Gastroesophageal sphincter (tissue), 4 donors: ENCODE measurements around the gene CDH13. TPM values are rescaled to one million over a fixed set of nuclear protein-coding genes. Genes with fewer than 3 reads are reported as not detected.

Experiments
- ATAC-seq: fragments of 150-250 bp; one replicate; pipeline ENCODE4 v1.9.1; 2016; ENCODE audit warnings: mild to moderate bottlenecking, moderate library complexity
- H3K27ac ChIP-seq, 4 donors: fragments of 200-600 bp; sonication (generic) in 3 of 4; 1 replicate in 3 of 4; 2 replicates in 1 of 4; pipeline ENCODE4 v1.5.1; 2016 to 2019
- H3K27me3 ChIP-seq: fragments of 200-600 bp; sonication (generic); one replicate; pipeline ENCODE4 v1.5.1; 2019
- H3K36me3 ChIP-seq, 2 donors: fragments of 200-600 bp; sonication (generic); one replicate each; pipeline ENCODE4 v1.5.1; 2019; ENCODE audit warnings: control low read depth in 1 of 2
- H3K4me1 ChIP-seq, 3 donors: fragments of 200-600 bp; sonication (generic); 1 replicate in 2 of 3; 2 replicates in 1 of 3; pipeline ENCODE4 v1.5.1; 2016 to 2019; ENCODE audit warnings: control low read depth in 2 of 3
- H3K4me3 ChIP-seq, 2 donors: fragments of 200-600 bp; sonication (generic); one replicate each; pipeline ENCODE4 v1.5.1; 2019; ENCODE audit warnings: mild to moderate bottlenecking in 1 of 2, moderate library complexity in 1 of 2
- H3K9me3 ChIP-seq, 3 donors: fragments of 200-600 bp; sonication (generic); one replicate each; pipeline ENCODE4 v1.5.1; 2017 to 2019; ENCODE audit warnings: control low read depth in 2 of 3
- CTCF ChIP-seq, 4 experiments: fragments of 200-600 bp in 2 of 4; fragments of 450-650 bp in 2 of 4; sonication (generic) in 1 of 4; IDR thresholded peaks; one replicate each; pipeline ENCODE4 v1.5.1; 2017 to 2019; ENCODE audit warnings: antibody characterized with exemption in 4 of 4, mild to moderate bottlenecking in 2 of 4, moderate library complexity in 2 of 4
- EP300 ChIP-seq: sonication (generic); formaldehyde crosslinking; IDR thresholded peaks from one replicate; pipeline ENCODE4 v1.6.1; 2017; ENCODE audit warnings: antibody characterized with exemption, mild to moderate bottlenecking
- POLR2A ChIP-seq, 2 donors: fragments of 450-650 bp; IDR thresholded peaks; one replicate each; pipeline ENCODE4 v1.6.1; 2017; ENCODE audit warnings: antibody characterized with exemption in 2 of 2, mild to moderate bottlenecking in 2 of 2, moderate library complexity in 1 of 2
- POLR2AphosphoS5 ChIP-seq: sonication (generic); formaldehyde crosslinking; IDR thresholded peaks from one replicate; pipeline ENCODE4 v1.6.1; 2017; ENCODE audit warnings: antibody characterized with exemption
- WGBS, 2 donors: methylation state at CpG; one replicate each; pipeline ENCODE4 v1.1.5; 2018; ENCODE audit warnings: low coverage in 1 of 2; 5-methylcytosine and 5-hydroxymethylcytosine counted together
- total RNA-seq, 4 donors: library from RNA; depleted of rRNA; stranded (reverse); fragments of >200 nt; gene quantifications; one replicate each; pipeline ENCODE4 v1.1.0, GENCODE V29; 2016

Gene CDH13
- total RNA-seq, 4 donors from 2014 or later = 4.2 to 22.3 (median 11.4) TPM

- H3K36me3 ChIP-seq = no peaks in the 10 kb centered on the region
- H3K27ac ChIP-seq = no peak overlapping the region
- 80% methylated on average over 1 of the region's 8 CpGs; no CpG with 5 or more reads in 1 of the 2 donors for WGBS, 2 donors
- H3K27me3 ChIP-seq = peaks cover 6% of the 10 kb centered on the region
- no peak for ATAC-seq
- no peaks in the 10 kb centered on the region for H3K9me3 ChIP-seq
- H3K4me3 ChIP-seq = no peak overlapping the region
- no peaks in the 10 kb centered on the region for H3K4me1 ChIP-seq
- TF ChIP-seq POLR2A (IDR thresholded peaks at IDR 0.05) (no peak), EP300 (no peak), POLR2AphosphoS5 (no peak), CTCF (IDR thresholded peaks at IDR 0.05) (no peak)
Measured at GRCh38 chr16:83117810-83118209, 491.0 kb downstream of the CDH13 start.

GRCh38 chr16:83118365-83118764, 491.6 kb downstream of the CDH13 start:
- no peak overlapping the region for H3K4me3 ChIP-seq
- peaks cover 4% of the 10 kb centered on the region for H3K27me3 ChIP-seq
- no peaks in the 10 kb centered on the region for H3K4me1 ChIP-seq
- ATAC-seq = no peak
- H3K27ac ChIP-seq = no peak overlapping the region
- WGBS, 2 donors = 47 to 58% methylated on average over 4 to 6 of the region's 8 CpGs
- H3K36me3 ChIP-seq = no peaks in the 10 kb centered on the region
- no peaks in the 10 kb centered on the region for H3K9me3 ChIP-seq
- TF ChIP-seq POLR2A (IDR thresholded peaks at IDR 0.05) (no peak), CTCF (IDR thresholded peaks at IDR 0.05) (no peak), POLR2AphosphoS5 (no peak), EP300 (no peak)

- TF ChIP-seq POLR2A (IDR thresholded peaks at IDR 0.05) (no peak), EP300 (no peak), POLR2AphosphoS5 (no peak), CTCF (IDR thresholded peaks at IDR 0.05) (no peak)
- no peak for ATAC-seq
- H3K4me1 ChIP-seq = no peaks in the 10 kb centered on the region
- H3K36me3 ChIP-seq = no peaks in the 10 kb centered on the region
- 90 to 92% methylated on average over 4 to 6 of the region's 6 CpGs for WGBS, 2 donors
- no peak overlapping the region for H3K27ac ChIP-seq
- peaks cover 0 to 19% (median 0%) of the 10 kb centered on the region in 3 donors for H3K9me3 ChIP-seq
- H3K4me3 ChIP-seq = no peak overlapping the region
- peaks cover 9% of the 10 kb centered on the region for H3K27me3 ChIP-seq
Measured at GRCh38 chr16:83125999-83126568, 499.3 kb downstream of the CDH13 start.

GRCh38 chr16:83128041-83128440, 501.3 kb downstream of the CDH13 start:
- no peaks in the 10 kb centered on the region for H3K4me1 ChIP-seq
- no peak for TF ChIP-seq POLR2A (IDR thresholded peaks at IDR 0.05)
- TF ChIP-seq CTCF (IDR thresholded peaks at IDR 0.05) = no peak
- no peak for TF ChIP-seq POLR2AphosphoS5
- TF ChIP-seq EP300 = no peak
- 67 to 79% methylated on average over 2 to 6 of the region's 6 CpGs for WGBS, 2 donors
- no peak overlapping the region for H3K4me3 ChIP-seq
- H3K27ac ChIP-seq = no peak overlapping the region
- no peaks in the 10 kb centered on the region for H3K36me3 ChIP-seq
- no peak for ATAC-seq
- peaks cover 9% of the 10 kb centered on the region for H3K27me3 ChIP-seq
- H3K9me3 ChIP-seq = peaks cover 0 to 19% (median 0%) of the 10 kb centered on the region in 3 donors

- no peak overlapping the region for H3K27ac ChIP-seq
- H3K27me3 ChIP-seq = peaks cover 9% of the 10 kb centered on the region
- H3K4me3 ChIP-seq = no peak overlapping the region
- no peaks in the 10 kb centered on the region for H3K36me3 ChIP-seq
- no peak for ATAC-seq
- no peak for TF ChIP-seq POLR2AphosphoS5
- TF ChIP-seq EP300 = no peak
- TF ChIP-seq POLR2A (IDR thresholded peaks at IDR 0.05) = no peak
- TF ChIP-seq CTCF (IDR thresholded peaks at IDR 0.05) = no peak
- peaks cover 0 to 19% (median 0%) of the 10 kb centered on the region in 3 donors for H3K9me3 ChIP-seq
- 76 to 85% methylated on average over 2 to 3 of the region's 3 CpGs for WGBS, 2 donors
- H3K4me1 ChIP-seq = no peaks in the 10 kb centered on the region
Measured at GRCh38 chr16:83130039-83130438, 503.3 kb downstream of the CDH13 start.
